ENCODE results near the gene FLYWCH1.

GRCh38 chr16:2955438-2955778 lies 43.7 kb downstream of the FLYWCH1 start:
- TF ChIP-seq CTCF (IDR thresholded peaks at IDR 0.05): no peak
- no peak for TF ChIP-seq EZH2 (IDR thresholded peaks at IDR 0.05)
- no peak for TF ChIP-seq EZH2phosphoT487 (IDR thresholded peaks at IDR 0.05)
